SK-N-SH treated with all-trans-retinoic acid at 6 μM for 48 hours (cell line): Measurements from ENCODE around the gene KCNA10.
A peak's percentile ranks its signal among the peaks of the same experiment; 100 is the strongest.

Experiments
- ATAC-seq: fragments of 200-7000 bp; cut with Tn5 transposase; 3 replicates; pipeline ENCODE4 v1.9.1; 2020; ENCODE audit warnings: mild to moderate bottlenecking, moderate library complexity
- ARNTL ChIP-seq: fragments of 450-650 bp; formaldehyde crosslinking; IDR thresholded peaks from 2 replicates; pipeline ENCODE4 v1.5.0; 2020; ENCODE audit warnings: low read depth, mild to moderate bottlenecking, moderate library complexity, borderline replicate concordance
- BACH2 ChIP-seq: fragments of 250-450 bp; sonication (Bioruptor Pico); IDR thresholded peaks from 2 replicates; pipeline ENCODE4 v1.9.0; 2021; ENCODE audit warnings: mild to moderate bottlenecking, borderline replicate concordance
- CREB5 ChIP-seq: fragments of 250-450 bp; sonication (Bioruptor Pico); IDR thresholded peaks from 2 replicates; pipeline ENCODE4 v1.5.1; 2020; ENCODE audit warnings: low read depth, mild to moderate bottlenecking, moderate library complexity
- CSDC2 ChIP-seq: fragments of 250-450 bp; sonication (Bioruptor Pico); IDR thresholded peaks from 2 replicates; pipeline ENCODE4 v1.5.0; 2020; ENCODE audit warnings: mild to moderate bottlenecking, moderate library complexity
- GLIS3 ChIP-seq: fragments of 250-450 bp; sonication (Bioruptor Pico); IDR thresholded peaks from 2 replicates; pipeline ENCODE4 v1.5.0; 2020; ENCODE audit warnings: mild to moderate bottlenecking, moderate library complexity
- ISL1 ChIP-seq: fragments of 250-450 bp; sonication (Bioruptor Pico); IDR thresholded peaks from 2 replicates; pipeline ENCODE4 v2.1.2; 2022; ENCODE audit warnings: mild to moderate bottlenecking, moderate library complexity
- OSR1 ChIP-seq: fragments of 250-450 bp; sonication (Bioruptor Pico); IDR thresholded peaks from 2 replicates; pipeline ENCODE4 v1.8.0; 2022; ENCODE audit warnings: moderate library complexity, mild to moderate bottlenecking, inconsistent platforms
- PATZ1 ChIP-seq: fragments of 250-450 bp; sonication (Bioruptor Pico); IDR thresholded peaks from 2 replicates; pipeline ENCODE4 v1.8.0; 2020; ENCODE audit warnings: mild to moderate bottlenecking, moderate library complexity, borderline replicate concordance
- POU6F1 ChIP-seq: fragments of 250-450 bp; sonication (Bioruptor Pico); IDR thresholded peaks from 2 replicates; pipeline ENCODE4 v1.8.0; 2021; ENCODE audit warnings: low read depth, mild to moderate bottlenecking, moderate library complexity, borderline replicate concordance
- PPARA ChIP-seq: fragments of 250-450 bp; sonication (Bioruptor Pico); IDR thresholded peaks from 2 replicates; pipeline ENCODE4 v1.5.0; 2020; ENCODE audit warnings: mild to moderate bottlenecking, borderline replicate concordance
- RARB ChIP-seq: fragments of 250-450 bp; sonication (Bioruptor Pico); IDR thresholded peaks from 2 replicates; pipeline ENCODE4 v1.8.0; 2021; ENCODE audit warnings: mild to moderate bottlenecking, moderate library complexity
- SNAI2 ChIP-seq: fragments of 250-450 bp; sonication (Bioruptor Pico); IDR thresholded peaks from 2 replicates; pipeline ENCODE4 v1.5.0; 2020; ENCODE audit warnings: mild to moderate bottlenecking, moderate library complexity
- TCF4 ChIP-seq: fragments of 250-450 bp; sonication (Bioruptor Pico); IDR thresholded peaks from 2 replicates; pipeline ENCODE4 v1.8.0; 2021; ENCODE audit warnings: mild to moderate bottlenecking, moderate library complexity, borderline replicate concordance
- TOX ChIP-seq: fragments of 250-450 bp; sonication (Bioruptor Pico); IDR thresholded peaks from 2 replicates; pipeline ENCODE4 v1.8.0; 2021; ENCODE audit warnings: mild to moderate bottlenecking, moderate library complexity, borderline replicate concordance
- TSHZ2 ChIP-seq: fragments of 250-450 bp; sonication (Bioruptor Pico); IDR thresholded peaks from 2 replicates; pipeline ENCODE4 v1.5.0; 2020; ENCODE audit warnings: mild to moderate bottlenecking, moderate library complexity
- ZC3H10 ChIP-seq: fragments of 250-450 bp; sonication (Bioruptor Pico); IDR thresholded peaks from 2 replicates; pipeline ENCODE4 v1.5.1; 2021; ENCODE audit warnings: mild to moderate bottlenecking, moderate library complexity
- ZFP3 ChIP-seq: fragments of 250-450 bp; sonication (Bioruptor Pico); IDR thresholded peaks from 2 replicates; pipeline ENCODE4 v1.5.0; 2020; ENCODE audit warnings: mild to moderate bottlenecking, moderate library complexity
- ZFP30 ChIP-seq: fragments of 450-650 bp; formaldehyde crosslinking; IDR thresholded peaks from 2 replicates; pipeline ENCODE4 v1.5.0; 2022; ENCODE audit warnings: mild to moderate bottlenecking, moderate library complexity
- ZNF565 ChIP-seq: fragments of 450-650 bp; formaldehyde crosslinking; conservative IDR thresholded peaks from 2 replicates; pipeline ENCODE4 v1.5.0; 2020; ENCODE audit warnings: low read depth, mild to moderate bottlenecking, moderate library complexity
- ZNF70 ChIP-seq: fragments of 450-650 bp; formaldehyde crosslinking; IDR thresholded peaks from 2 replicates; pipeline ENCODE4 v1.5.0; 2020; ENCODE audit warnings: mild to moderate bottlenecking, moderate library complexity
- ZNF8 ChIP-seq: fragments of 450-650 bp; formaldehyde crosslinking; IDR thresholded peaks from 2 replicates; pipeline ENCODE4 v1.5.0; 2020; ENCODE audit warnings: mild to moderate bottlenecking, moderate library complexity

Gene KCNA10

GRCh38 chr1:110495926-110496600 is 22.9 kb downstream of the KCNA10 start:
- TF ChIP-seq ARNTL (CRISPR knock-in tag) (no peak), RARB (CRISPR knock-in tag) (no peak), PPARA (CRISPR knock-in tag) (no peak), CSDC2 (no peak), ISL1 (CRISPR knock-in tag) (no peak), CREB5 (CRISPR knock-in tag) (no peak), POU6F1 (CRISPR knock-in tag) (no peak), BACH2 (CRISPR knock-in tag) (no peak), ZNF70 (CRISPR knock-in tag) (no peak), GLIS3 (no peak), ZNF565 (no peak), SNAI2 (CRISPR knock-in tag) (no peak), ZC3H10 (no peak), ZFP3 (CRISPR knock-in tag) (no peak), TSHZ2 (CRISPR knock-in tag) (no peak), OSR1 (CRISPR knock-in tag) (no peak), ZFP30 (no peak), TOX (no peak), PATZ1 (CRISPR knock-in tag) (no peak)
- peak; percentile 98 for ATAC-seq

- no peak for TF ChIP-seq POU6F1 (CRISPR knock-in tag)
- TF ChIP-seq BACH2 (CRISPR knock-in tag) = no peak
- TF ChIP-seq TSHZ2 (CRISPR knock-in tag) = no peak
- no peak for TF ChIP-seq OSR1 (CRISPR knock-in tag)
- no peak for TF ChIP-seq ZNF565
- no peak for TF ChIP-seq TCF4 (CRISPR knock-in tag)
- no peak for TF ChIP-seq ZC3H10
- TF ChIP-seq TOX = no peak
- TF ChIP-seq GLIS3 = no peak
- no peak for TF ChIP-seq ARNTL (CRISPR knock-in tag)
- no peak for TF ChIP-seq PPARA (CRISPR knock-in tag)
- no peak for TF ChIP-seq ZNF8 (CRISPR knock-in tag)
- no peak for TF ChIP-seq ZNF70 (CRISPR knock-in tag)
- TF ChIP-seq SNAI2 (CRISPR knock-in tag) = no peak
- TF ChIP-seq, all 23 proteins: peak for 0
- ATAC-seq = no peak
Observed at GRCh38 chr1:110494522-110495406, 24.2 kb downstream of the KCNA10 start.
